ENCODE measurements around the gene SPG11.

Gene SPG11

DNA sequence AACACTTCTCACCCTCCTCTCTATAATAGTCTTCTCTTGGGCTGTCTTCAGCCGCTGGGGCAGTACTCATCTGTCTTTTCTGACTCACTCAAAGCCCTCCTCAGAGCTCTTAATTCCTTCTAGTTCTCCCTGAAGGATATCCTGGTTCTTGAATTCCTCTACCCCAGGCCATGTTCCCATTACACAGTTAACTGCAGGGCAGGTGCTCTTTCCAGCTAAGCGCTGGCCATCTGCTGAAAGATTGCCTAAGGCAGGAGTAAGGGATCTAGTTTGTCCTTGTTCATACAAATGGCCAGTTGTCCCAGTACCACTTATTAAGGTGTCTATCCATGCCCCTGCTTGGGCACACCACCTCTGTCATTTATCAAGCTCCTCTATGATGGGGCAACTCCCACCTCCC lies 10.2 kb upstream of the SPG11 start:
- Histone ChIP-seq H2AFZ (ENCODE audit: low read length) (no peak overlapping the region), H3K4me1 (ENCODE audit: insufficient read depth, low read length, poor library complexity, severe bottlenecking) (peaks cover 39% of the 10 kb centered on the region), H3K36me3 (ENCODE audit: insufficient read depth, low read length) (no peaks in the 10 kb centered on the region), H3K4me2 (ENCODE audit: low read depth, low read length, poor library complexity, severe bottlenecking) (no peak overlapping the region), H3K9me2 (replicated peaks; ENCODE audit: low read depth, low read length) (no peaks in the 10 kb centered on the region), H4K20me1 (ENCODE audit: insufficient read depth, low read length, poor library complexity, severe bottlenecking) (no peaks in the 10 kb centered on the region), H3K27me3 (ENCODE audit: insufficient read depth, low read length, poor library complexity, severe bottlenecking) (no peaks in the 10 kb centered on the region), H3K79me2 (ENCODE audit: insufficient read depth, low read length) (no peaks in the 10 kb centered on the region), H3F3A (ENCODE audit: low read depth) (0 out of 2 replicates have a peak, but pooled peaks cover 3% of the 10 kb centered on the region), H3K9me3 (ENCODE audit: insufficient read depth, low read depth, low read length) (no peaks in the 10 kb centered on the region), H3K4me3 (ENCODE audit: low read length, poor library complexity, severe bottlenecking) (no peak overlapping the region), H3K9ac (ENCODE audit: low read depth, low read length, poor library complexity, severe bottlenecking) (no peak overlapping the region)
- no peak for TF ChIP-seq EZH2phosphoT487 (IDR thresholded peaks at IDR 0.05; ENCODE audit: borderline replicate concordance)
- TF ChIP-seq, protein P1, sequence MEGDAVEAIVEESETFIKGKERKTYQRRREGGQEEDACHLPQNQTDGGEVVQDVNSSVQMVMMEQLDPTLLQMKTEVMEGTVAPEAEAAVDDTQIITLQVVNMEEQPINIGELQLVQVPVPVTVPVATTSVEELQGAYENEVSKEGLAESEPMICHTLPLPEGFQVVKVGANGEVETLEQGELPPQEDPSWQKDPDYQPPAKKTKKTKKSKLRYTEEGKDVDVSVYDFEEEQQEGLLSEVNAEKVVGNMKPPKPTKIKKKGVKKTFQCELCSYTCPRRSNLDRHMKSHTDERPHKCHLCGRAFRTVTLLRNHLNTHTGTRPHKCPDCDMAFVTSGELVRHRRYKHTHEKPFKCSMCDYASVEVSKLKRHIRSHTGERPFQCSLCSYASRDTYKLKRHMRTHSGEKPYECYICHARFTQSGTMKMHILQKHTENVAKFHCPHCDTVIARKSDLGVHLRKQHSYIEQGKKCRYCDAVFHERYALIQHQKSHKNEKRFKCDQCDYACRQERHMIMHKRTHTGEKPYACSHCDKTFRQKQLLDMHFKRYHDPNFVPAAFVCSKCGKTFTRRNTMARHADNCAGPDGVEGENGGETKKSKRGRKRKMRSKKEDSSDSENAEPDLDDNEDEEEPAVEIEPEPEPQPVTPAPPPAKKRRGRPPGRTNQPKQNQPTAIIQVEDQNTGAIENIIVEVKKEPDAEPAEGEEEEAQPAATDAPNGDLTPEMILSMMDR (conservative IDR thresholded peaks at IDR 0.05; ENCODE audit: low read length) = no peak

DNA sequence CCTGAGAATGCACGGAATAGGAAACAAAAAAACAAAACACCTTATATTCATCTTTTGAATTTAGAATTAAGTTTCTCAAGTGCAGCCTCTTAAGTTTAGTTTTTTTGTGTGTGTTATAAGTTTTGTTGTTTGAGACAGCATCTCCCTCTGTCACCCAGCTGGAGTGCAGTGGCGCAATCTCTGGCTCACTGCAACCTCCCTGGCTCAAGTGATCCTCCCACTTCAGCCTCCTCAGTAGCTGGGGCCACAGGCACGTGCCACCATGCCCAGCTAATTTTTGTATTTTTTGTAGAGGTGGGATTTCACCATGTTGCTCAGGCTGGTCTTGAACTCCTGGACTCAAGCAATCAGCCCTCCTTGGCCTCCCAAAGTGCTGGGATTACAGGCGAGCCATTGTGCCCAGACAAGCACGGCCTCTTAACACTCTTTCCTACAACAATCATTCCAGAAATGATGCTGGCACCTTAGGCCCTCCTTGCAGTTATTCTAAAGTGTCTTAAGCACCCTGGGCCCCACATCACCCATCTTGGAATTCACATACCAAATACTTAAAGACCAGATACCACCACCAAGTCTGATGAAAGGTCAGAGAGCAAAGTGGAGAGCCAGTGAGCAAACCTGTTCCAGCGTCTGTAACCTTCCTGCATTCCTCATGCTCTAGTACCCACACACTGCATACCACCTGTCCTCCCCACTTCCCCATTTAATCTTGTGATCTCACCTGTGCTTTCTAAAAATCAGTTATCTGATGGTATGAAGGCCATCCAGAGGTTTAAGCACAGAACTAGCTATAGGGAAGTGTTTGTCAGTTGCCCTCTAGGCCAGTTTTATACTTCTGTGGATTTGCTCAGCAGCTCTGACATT lies 6.9 kb upstream of the SPG11 start:
- Histone ChIP-seq H4K20me1 (ENCODE audit: insufficient read depth, low read length, poor library complexity, severe bottlenecking) (no peaks in the 10 kb centered on the region), H2AFZ (ENCODE audit: low read length) (0 out of 2 replicates have a peak overlapping the region, but pooled peaks have one; percentile 1), H3K9me3 (ENCODE audit: insufficient read depth, low read depth, low read length) (no peaks in the 10 kb centered on the region), H3K4me2 (ENCODE audit: low read depth, low read length, poor library complexity, severe bottlenecking) (no peak overlapping the region), H3K79me2 (ENCODE audit: insufficient read depth, low read length) (no peaks in the 10 kb centered on the region), H3K4me3 (ENCODE audit: low read length, poor library complexity, severe bottlenecking) (no peak overlapping the region), H3K27me3 (ENCODE audit: insufficient read depth, low read length, poor library complexity, severe bottlenecking) (no peaks in the 10 kb centered on the region), H3K36me3 (ENCODE audit: insufficient read depth, low read length) (no peaks in the 10 kb centered on the region), H3K4me1 (ENCODE audit: insufficient read depth, low read length, poor library complexity, severe bottlenecking) (peaks cover 15% of the 10 kb centered on the region), H3K9me2 (replicated peaks; ENCODE audit: low read depth, low read length) (no peaks in the 10 kb centered on the region), H3F3A (ENCODE audit: low read depth) (no peaks in the 10 kb centered on the region), H3K9ac (ENCODE audit: low read depth, low read length, poor library complexity, severe bottlenecking) (no peak overlapping the region)
- TF ChIP-seq EZH2phosphoT487 (IDR thresholded peaks at IDR 0.05; ENCODE audit: borderline replicate concordance) = no peak

DNA sequence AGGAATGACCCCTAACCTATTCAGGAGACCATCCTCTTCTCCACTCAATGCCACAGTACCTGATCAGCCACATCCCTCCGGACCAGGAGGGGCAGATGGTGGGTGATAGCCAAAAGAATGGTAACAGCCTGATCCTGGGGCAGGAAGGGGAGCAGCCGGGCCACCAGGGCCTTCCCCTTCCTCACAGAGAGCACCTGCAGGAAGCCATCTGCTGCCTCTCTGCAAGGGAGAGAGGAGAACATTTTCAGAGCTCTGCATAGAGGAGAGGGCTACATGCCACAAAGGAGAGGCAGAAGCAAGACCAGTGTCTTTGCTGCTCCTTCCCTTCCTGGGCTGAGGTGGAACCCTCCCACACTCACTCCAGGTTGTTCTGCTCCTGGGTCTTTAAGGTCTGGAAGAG lies 5.5 kb upstream of the SPG11 start:
- H3F3A ChIP-seq (ENCODE audit: low read depth) = no peaks in the 10 kb centered on the region
- H3K9me3 ChIP-seq (ENCODE audit: insufficient read depth, low read depth, low read length) = no peaks in the 10 kb centered on the region
- no peaks in the 10 kb centered on the region for H3K27me3 ChIP-seq (ENCODE audit: insufficient read depth, low read length, poor library complexity, severe bottlenecking)
- peak overlapping the region; percentile 67 for H2AFZ ChIP-seq (ENCODE audit: low read length)
- H3K36me3 ChIP-seq (ENCODE audit: insufficient read depth, low read length) = no peaks in the 10 kb centered on the region
- peak overlapping the region; percentile 16 for H3K9ac ChIP-seq (ENCODE audit: low read depth, low read length, poor library complexity, severe bottlenecking)
- H3K4me2 ChIP-seq (ENCODE audit: low read depth, low read length, poor library complexity, severe bottlenecking) = no peak overlapping the region
- no peaks in the 10 kb centered on the region for H3K9me2 ChIP-seq (replicated peaks; ENCODE audit: low read depth, low read length)
- no peak overlapping the region for H3K4me3 ChIP-seq (ENCODE audit: low read length, poor library complexity, severe bottlenecking)
- H3K4me1 ChIP-seq (ENCODE audit: insufficient read depth, low read length, poor library complexity, severe bottlenecking) = peaks cover 17% of the 10 kb centered on the region
- H4K20me1 ChIP-seq (ENCODE audit: insufficient read depth, low read length, poor library complexity, severe bottlenecking) = no peaks in the 10 kb centered on the region
- no peak for TF ChIP-seq EZH2phosphoT487 (IDR thresholded peaks at IDR 0.05; ENCODE audit: borderline replicate concordance)
- TF ChIP-seq, protein P1 (conservative IDR thresholded peaks at IDR 0.05; ENCODE audit: low read length) = no peak
- H3K79me2 ChIP-seq (ENCODE audit: insufficient read depth, low read length) = no peaks in the 10 kb centered on the region

DNA sequence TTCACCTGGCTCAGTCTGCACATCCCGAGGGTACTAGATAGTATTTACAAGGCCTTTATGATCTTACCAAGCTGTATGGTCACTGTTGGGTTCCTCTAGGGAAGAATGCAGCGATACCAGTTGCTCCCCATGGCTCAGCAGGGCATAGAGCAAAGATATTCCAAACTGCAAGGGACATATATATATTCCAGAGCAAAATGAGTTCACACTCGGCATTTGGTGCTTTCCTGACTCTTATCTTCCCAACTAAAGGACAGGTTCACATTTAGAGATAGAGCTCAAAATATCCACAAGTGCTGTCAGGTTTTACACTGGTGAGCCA lies 3.5 kb upstream of the SPG11 start:
- Histone ChIP-seq H3K4me2 (ENCODE audit: low read depth, low read length, poor library complexity, severe bottlenecking) (no peak overlapping the region), H4K20me1 (ENCODE audit: insufficient read depth, low read length, poor library complexity, severe bottlenecking) (peaks cover 2% of the 10 kb centered on the region), H3K4me1 (ENCODE audit: insufficient read depth, low read length, poor library complexity, severe bottlenecking) (peaks cover 20% of the 10 kb centered on the region), H3K27me3 (ENCODE audit: insufficient read depth, low read length, poor library complexity, severe bottlenecking) (no peaks in the 10 kb centered on the region), H3K36me3 (ENCODE audit: insufficient read depth, low read length) (no peaks in the 10 kb centered on the region), H3K9me3 (ENCODE audit: insufficient read depth, low read depth, low read length) (no peaks in the 10 kb centered on the region), H3K9ac (ENCODE audit: low read depth, low read length, poor library complexity, severe bottlenecking) (peak overlapping the region; percentile 15), H2AFZ (ENCODE audit: low read length) (no peak overlapping the region), H3F3A (ENCODE audit: low read depth) (no peaks in the 10 kb centered on the region), H3K79me2 (ENCODE audit: insufficient read depth, low read length) (peaks cover 9% of the 10 kb centered on the region), H3K4me3 (ENCODE audit: low read length, poor library complexity, severe bottlenecking) (no peak overlapping the region), H3K9me2 (replicated peaks; ENCODE audit: low read depth, low read length) (no peaks in the 10 kb centered on the region)
- TF ChIP-seq, protein P1 (conservative IDR thresholded peaks at IDR 0.05; ENCODE audit: low read length) = no peak
- no peak for TF ChIP-seq EZH2phosphoT487 (IDR thresholded peaks at IDR 0.05; ENCODE audit: borderline replicate concordance)
